GM12892 (cell line): Measurements from ENCODE around the gene MB21D2.

Experiments used
- POLR2A ChIP-seq: IDR thresholded peaks from 2 replicates; pipeline ENCODE4 v1.6.1; 2011; ENCODE audit warnings: low read depth, low read length, control low read depth
- TAF1 ChIP-seq: IDR thresholded peaks from 2 replicates; pipeline ENCODE4 v1.6.1; 2011; ENCODE audit warnings: low read depth, mild to moderate bottlenecking, control low read depth, low read length, borderline replicate concordance

DNA sequence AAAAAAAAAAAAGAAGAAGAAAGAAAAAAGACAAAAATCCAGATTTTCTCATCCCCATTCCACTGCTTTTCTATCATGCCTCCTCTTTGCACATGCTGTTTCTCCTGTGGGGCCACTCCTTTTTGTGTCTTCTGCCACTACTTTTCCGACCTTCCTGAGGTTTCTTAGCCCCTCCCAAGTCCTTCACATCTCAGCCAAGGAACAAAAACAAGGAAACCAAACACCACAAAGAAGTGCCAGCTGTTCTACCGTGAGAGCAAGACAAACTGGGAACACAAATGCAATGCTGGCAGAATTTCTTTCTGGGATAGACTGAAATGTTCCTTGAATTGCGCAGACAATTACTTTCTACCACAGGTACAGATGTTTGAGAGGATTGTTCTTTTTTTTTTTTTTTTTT, 83.2 kb downstream of the MB21D2 start:
- TF ChIP-seq TAF1 (no peak), POLR2A (no peak)
